ENCODE results near the gene TIPARP. TPM values are rescaled to one million over a fixed set of nuclear protein-coding genes. Genes with fewer than 3 reads are reported as not detected.

Gene TIPARP
- polyA plus RNA-seq, 1 of the 3 experiments (the other 2 are of a cell fraction), result 6.2 TPM

DNA sequence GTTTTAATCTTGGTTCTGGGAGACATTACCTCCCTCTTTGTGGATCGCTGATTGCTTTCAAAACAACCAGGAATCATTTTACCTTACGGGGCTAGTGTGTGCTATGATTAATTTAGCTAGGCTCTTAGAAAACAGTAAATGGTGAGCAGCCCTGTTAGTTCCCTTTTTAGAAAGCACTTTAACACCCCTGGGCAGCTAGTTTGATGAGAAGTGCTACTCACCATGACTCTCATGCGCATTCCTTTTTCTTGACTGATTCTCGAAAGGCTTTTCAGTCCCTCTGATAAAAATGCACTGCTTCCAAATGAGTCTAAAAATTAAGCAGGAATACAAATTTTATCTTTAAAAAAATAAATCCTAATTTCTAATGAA, 76.5 kb downstream of the TIPARP start:
- DNase-seq, result no peak
- 95% methylated on average over 4 of the region's 4 CpGs for WGBS (ENCODE audit: low lambda C conversion rate)
- Histone ChIP-seq H3K9me2 (no peaks in the 10 kb centered on the region), H2AFZ (ENCODE audit: low read depth) (no peak overlapping the region; the same call in 1 of the 2 replicates), H3K4me3 (ENCODE audit: low read depth in 2 of 2, low read length in 1 of 2) (no peak overlapping the region), H3K27me3 (ENCODE audit: insufficient read depth) (no peaks in the 10 kb centered on the region), H3K9me3 (0 out of 2 replicates have a peak, but pooled peaks cover 6% of the 10 kb centered on the region), H3F3A (replicated peaks; ENCODE audit: insufficient read depth) (no peaks in the 10 kb centered on the region), H3K4me1 (ENCODE audit: control insufficient read depth in 1 of 2, insufficient read depth in 2 of 2, low read depth in 1 of 2, low read length in 1 of 2) (peaks cover 13 to 16% of the 10 kb centered on the region in 2 experiments; a peak in 3 of 4 replicates), H3K27ac (ENCODE audit: low read depth in 2 of 2, low read length in 1 of 2) (no peak overlapping the region), H3K9ac (no peak overlapping the region), H3K4me2 (no peak overlapping the region), H3K36me3 (replicated peaks in 1 of 2; ENCODE audit: control insufficient read depth in 1 of 2, insufficient read depth in 2 of 2, low read length in 1 of 2) (no peaks in the 10 kb centered on the region), H4K20me1 (ENCODE audit: insufficient read depth) (no peaks in the 10 kb centered on the region), H3K79me2 (ENCODE audit: insufficient read depth) (no peaks in the 10 kb centered on the region)
- TF ChIP-seq, protein P1, sequence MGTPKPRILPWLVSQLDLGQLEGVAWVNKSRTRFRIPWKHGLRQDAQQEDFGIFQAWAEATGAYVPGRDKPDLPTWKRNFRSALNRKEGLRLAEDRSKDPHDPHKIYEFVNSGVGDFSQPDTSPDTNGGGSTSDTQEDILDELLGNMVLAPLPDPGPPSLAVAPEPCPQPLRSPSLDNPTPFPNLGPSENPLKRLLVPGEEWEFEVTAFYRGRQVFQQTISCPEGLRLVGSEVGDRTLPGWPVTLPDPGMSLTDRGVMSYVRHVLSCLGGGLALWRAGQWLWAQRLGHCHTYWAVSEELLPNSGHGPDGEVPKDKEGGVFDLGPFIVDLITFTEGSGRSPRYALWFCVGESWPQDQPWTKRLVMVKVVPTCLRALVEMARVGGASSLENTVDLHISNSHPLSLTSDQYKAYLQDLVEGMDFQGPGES (IDR thresholded peaks at IDR 0.05; ENCODE audit: low read depth, low read length), result no peak
- TF ChIP-seq, protein P2, sequence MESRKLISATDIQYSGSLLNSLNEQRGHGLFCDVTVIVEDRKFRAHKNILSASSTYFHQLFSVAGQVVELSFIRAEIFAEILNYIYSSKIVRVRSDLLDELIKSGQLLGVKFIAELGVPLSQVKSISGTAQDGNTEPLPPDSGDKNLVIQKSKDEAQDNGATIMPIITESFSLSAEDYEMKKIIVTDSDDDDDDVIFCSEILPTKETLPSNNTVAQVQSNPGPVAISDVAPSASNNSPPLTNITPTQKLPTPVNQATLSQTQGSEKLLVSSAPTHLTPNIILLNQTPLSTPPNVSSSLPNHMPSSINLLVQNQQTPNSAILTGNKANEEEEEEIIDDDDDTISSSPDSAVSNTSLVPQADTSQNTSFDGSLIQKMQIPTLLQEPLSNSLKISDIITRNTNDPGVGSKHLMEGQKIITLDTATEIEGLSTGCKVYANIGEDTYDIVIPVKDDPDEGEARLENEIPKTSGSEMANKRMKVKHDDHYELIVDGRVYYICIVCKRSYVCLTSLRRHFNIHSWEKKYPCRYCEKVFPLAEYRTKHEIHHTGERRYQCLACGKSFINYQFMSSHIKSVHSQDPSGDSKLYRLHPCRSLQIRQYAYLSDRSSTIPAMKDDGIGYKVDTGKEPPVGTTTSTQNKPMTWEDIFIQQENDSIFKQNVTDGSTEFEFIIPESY (IDR thresholded peaks at IDR 0.05; ENCODE audit: borderline replicate concordance, low read depth), result no peak
- TF ChIP-seq RFX5 (IDR thresholded peaks at IDR 0.05; ENCODE audit: low read length), result no peak
- TF ChIP-seq JUND (IDR thresholded peaks at IDR 0.05), result no peak
- no peak for TF ChIP-seq REST (IDR thresholded peaks at IDR 0.05; ENCODE audit: low read depth, low read length)
- TF ChIP-seq GATA2 (CRISPR knock-in tag; IDR thresholded peaks at IDR 0.05), result no peak
- no peak for TF ChIP-seq RXRA (IDR thresholded peaks at IDR 0.05; ENCODE audit: borderline replicate concordance, low read depth)
- ChIA-PET POLR2A (interaction anchor here (0.9 to 1.6 kb wide), 2 partner anchors 11 to 338 kb away, joined by 3 to 4 read pairs; no protein-coding TSS in a partner anchor), CTCF (no interaction called here)

DNA sequence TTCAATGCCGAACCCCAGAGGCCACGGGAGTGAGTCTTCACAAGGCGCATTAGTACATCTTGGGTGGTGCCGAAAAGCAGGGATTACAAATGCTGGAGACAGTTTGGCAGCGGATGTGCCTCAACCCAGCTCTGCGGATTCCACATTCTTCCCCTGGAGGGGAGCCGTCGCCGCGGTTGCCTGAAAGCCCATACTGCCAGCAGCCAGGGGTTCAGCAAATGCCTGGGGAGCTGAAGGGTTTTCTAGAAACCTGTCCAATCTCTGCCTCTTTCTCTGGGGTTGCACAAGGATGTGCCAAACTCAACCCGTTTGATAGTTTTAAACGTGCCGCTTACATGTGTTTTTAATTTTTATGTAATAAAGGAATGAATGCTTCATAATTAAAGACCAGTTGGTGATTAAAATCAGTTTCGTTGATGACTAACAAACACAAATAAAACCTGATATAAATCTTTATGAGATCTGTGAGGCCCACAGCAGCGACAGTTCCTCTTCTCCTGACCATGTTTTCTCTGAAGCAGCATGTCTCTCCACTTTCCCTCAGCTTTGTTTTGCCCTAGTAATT, 77.2 kb downstream of the TIPARP start:
- Histone ChIP-seq H3K4me2 (no peak overlapping the region), H3K9me2 (no peaks in the 10 kb centered on the region), H4K20me1 (ENCODE audit: insufficient read depth) (no peaks in the 10 kb centered on the region), H3K27me3 (ENCODE audit: insufficient read depth) (no peaks in the 10 kb centered on the region), H3K27ac (ENCODE audit: low read depth in 2 of 2, low read length in 1 of 2) (no peak overlapping the region), H3K4me1 (ENCODE audit: control insufficient read depth in 1 of 2, insufficient read depth in 2 of 2, low read depth in 1 of 2, low read length in 1 of 2) (peaks cover 13 to 16% of the 10 kb centered on the region in 2 experiments; a peak in 3 of 4 replicates), H3K36me3 (replicated peaks in 1 of 2; ENCODE audit: control insufficient read depth in 1 of 2, insufficient read depth in 2 of 2, low read length in 1 of 2) (no peaks in the 10 kb centered on the region), H3K4me3 (ENCODE audit: low read depth in 2 of 2, low read length in 1 of 2) (no peak overlapping the region), H3K9me3 (0 out of 2 replicates have a peak, but pooled peaks cover 6% of the 10 kb centered on the region), H3K79me2 (ENCODE audit: insufficient read depth) (no peaks in the 10 kb centered on the region), H2AFZ (ENCODE audit: low read depth) (peak overlapping the region; percentile 38; the same call in 1 of the 2 replicates), H3K9ac (no peak overlapping the region), H3F3A (replicated peaks; ENCODE audit: insufficient read depth) (no peaks in the 10 kb centered on the region)
- TF ChIP-seq RCOR1 (IDR thresholded peaks at IDR 0.05; ENCODE audit: low read length) (0 out of 2 replicates have a peak, but pooled peaks have one; percentile 22), TCF12 (IDR thresholded peaks at IDR 0.05) (peak; percentile 50), NFIC (IDR thresholded peaks at IDR 0.05; ENCODE audit: borderline replicate concordance) (no peak), RFX5 (IDR thresholded peaks at IDR 0.05; ENCODE audit: low read length) (no peak), RXRA (IDR thresholded peaks at IDR 0.05; ENCODE audit: borderline replicate concordance, low read depth) (no peak), EP300 (IDR thresholded peaks at IDR 0.05; ENCODE audit: borderline replicate concordance in 1 of 2, low read depth in 1 of 2, low read length in 1 of 2) (peak in 1 of 2 experiments; percentile 29; a peak in 1 of 4 replicates), CHD2 (IDR thresholded peaks at IDR 0.05; ENCODE audit: low read length, partially characterized antibody) (peak; percentile 18), NRF1 (IDR thresholded peaks at IDR 0.05; ENCODE audit: low read depth, low read length) (no peak)
- TF ChIP-seq, protein P2 (IDR thresholded peaks at IDR 0.05; ENCODE audit: borderline replicate concordance, low read depth), result no peak
- 60% methylated on average over 15 of the region's 15 CpGs for WGBS (ENCODE audit: low lambda C conversion rate)
- peak; percentile 47 for DNase-seq
- ChIA-PET CTCF (interaction anchor here (2.1 kb wide), 1 partner anchor 11 kb away, joined by 8 read pairs; no protein-coding TSS in a partner anchor), POLR2A (interaction anchor here (0.9 to 1.6 kb wide), 2 partner anchors 11 to 337 kb away, joined by 3 to 4 read pairs; no protein-coding TSS in a partner anchor)

Measured in SK-N-SH (cell line).